Fibroblast of mammary gland (primary cell): Measurements from ENCODE around the gene EBF4.
A peak's percentile ranks its signal among the peaks of the same experiment; 100 is the strongest.

Experiments used
- DNase-seq: peaks from one replicate; pipeline ENCODE4 v3.0.0-alpha.2; 2010; ENCODE audit warnings: low read depth
- H3K4me3 ChIP-seq: 2 replicates; pipeline ENCODE4 v1.5.1; 2011; ENCODE audit warnings: low read depth, mild to moderate bottlenecking, low read length, moderate library complexity; ENCODE audit not compliant: control insufficient read depth
- CTCF ChIP-seq: conservative IDR thresholded peaks from 2 replicates; pipeline ENCODE4 v1.5.1; 2011; ENCODE audit warnings: low read depth, low read length, inconsistent platforms; ENCODE audit not compliant: control insufficient read depth, insufficient read depth

Gene EBF4

GRCh38 chr20:2749343-2749950, 56.9 kb downstream of the EBF4 start:
- no peak overlapping the region for H3K4me3 ChIP-seq
- TF ChIP-seq CTCF, result no peak
- DNase-seq, result no peak

GRCh38 chr20:2749951-2750490, 57.4 kb downstream of the EBF4 start:
- H3K4me3 ChIP-seq, result no peak overlapping the region

GRCh38 chr20:2750491-2751251, 58.1 kb downstream of the EBF4 start:
- DNase-seq, result peak; percentile 59
- TF ChIP-seq CTCF, result no peak
- H3K4me3 ChIP-seq, result peak overlapping the region; percentile 13

More at GRCh38 chr20:2749951-2750490, 57.4 kb downstream of the EBF4 start:
- TF ChIP-seq CTCF, result no peak
- no peak for DNase-seq

- peak overlapping the region; percentile 13 for H3K4me3 ChIP-seq
- no peak for DNase-seq
- TF ChIP-seq CTCF, result no peak
Observed at GRCh38 chr20:2751347-2751877, 58.8 kb downstream of the EBF4 start.

GRCh38 chr20:2751878-2752566, 59.4 kb downstream of the EBF4 start:
- no peak for TF ChIP-seq CTCF
- peak overlapping the region; percentile 37 for H3K4me3 ChIP-seq
- no peak for DNase-seq
